ENCODE results near the gene PRDM7. TPM values are rescaled to one million over a fixed set of nuclear protein-coding genes. Genes with fewer than 3 reads are reported as not detected.

PRDM7 gene
- total RNA-seq, 1 donor from 2014 or later = not detected

DNA sequence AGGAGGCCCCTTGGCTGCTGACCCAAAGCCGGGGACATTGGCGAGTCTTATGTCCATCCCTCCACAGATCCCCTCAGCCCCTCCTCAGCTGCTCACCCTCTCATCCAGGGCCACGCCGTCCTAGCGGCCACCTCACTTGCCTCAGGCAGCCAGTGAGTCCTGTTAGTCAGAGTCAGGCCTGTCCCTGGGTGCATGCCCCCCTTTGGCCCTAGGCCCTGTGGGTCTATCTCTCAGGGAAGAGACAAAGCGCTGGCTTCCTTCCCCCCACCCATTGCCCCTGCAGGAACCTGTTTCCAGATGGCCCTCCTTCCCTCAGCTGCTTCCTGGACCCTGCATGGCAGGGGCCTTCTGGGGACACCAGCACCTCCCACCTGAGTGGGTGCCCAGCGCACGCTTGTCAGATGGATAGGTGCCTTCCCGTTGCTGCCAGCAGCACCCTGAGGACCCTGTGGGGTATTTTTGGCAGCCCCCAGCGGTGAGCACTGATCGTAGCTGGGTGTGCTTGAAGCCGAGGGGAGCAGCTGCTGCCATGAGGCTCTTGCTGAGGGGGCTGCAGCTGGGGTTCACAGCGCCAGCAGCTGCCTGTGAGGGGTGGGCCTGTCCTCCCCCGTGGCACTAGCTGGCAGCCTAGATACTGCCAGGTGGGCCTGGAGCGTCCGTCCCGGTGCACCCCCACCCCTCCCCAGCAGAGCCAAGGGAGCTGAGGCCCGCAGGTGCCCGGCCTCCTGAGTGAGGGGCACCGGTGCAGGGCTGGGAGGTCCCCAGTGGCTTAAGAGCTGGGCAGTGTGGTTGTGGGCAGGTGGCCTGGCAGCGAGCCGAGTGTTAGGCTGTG, 66.2 kb downstream of the PRDM7 start:
- Histone ChIP-seq H4K20me1 (ENCODE audit: insufficient read depth, low read length) (no peaks in the 10 kb centered on the region), H3K27ac (ENCODE audit: low read depth, low read length) (no peak overlapping the region), H3K9me3 (ENCODE audit: insufficient read depth, low read depth, low read length) (no peaks in the 10 kb centered on the region), H3K4me1 (ENCODE audit: insufficient read depth, low read length) (peaks cover 6% of the 10 kb centered on the region), H3K27me3 (ENCODE audit: insufficient read depth, low read length) (no peaks in the 10 kb centered on the region), H2AFZ (ENCODE audit: low read depth, low read length) (no peak overlapping the region), H3K79me2 (ENCODE audit: insufficient read depth, low read length) (no peaks in the 10 kb centered on the region), H3K4me2 (ENCODE audit: low read length) (no peak overlapping the region), H3K36me3 (ENCODE audit: insufficient read depth, low read length) (no peaks in the 10 kb centered on the region), H3K9ac (ENCODE audit: low read length) (no peak overlapping the region), H3K4me3 (ENCODE audit: insufficient read depth, low read depth, low read length) (no peak overlapping the region)
- Mint-ChIP-seq H3K4me1 (ENCODE audit: low read depth, unreplicated experiment) (peaks cover 4% of the 10 kb centered on the region), H3K36me3 (ENCODE audit: low read depth, unreplicated experiment) (peaks cover 2% of the 10 kb centered on the region), H3K27me3 (ENCODE audit: low read depth, unreplicated experiment) (no peaks in the 10 kb centered on the region), H3K9me3 (ENCODE audit: unreplicated experiment) (no peaks in the 10 kb centered on the region), H3K4me3 (ENCODE audit: unreplicated experiment) (no peak overlapping the region), H3K27ac (ENCODE audit: unreplicated experiment) (no peak overlapping the region)
- TF ChIP-seq EZH2 (IDR thresholded peaks at IDR 0.05; ENCODE audit: insufficient read depth, low read length) = no peak
- TF ChIP-seq, protein P1, sequence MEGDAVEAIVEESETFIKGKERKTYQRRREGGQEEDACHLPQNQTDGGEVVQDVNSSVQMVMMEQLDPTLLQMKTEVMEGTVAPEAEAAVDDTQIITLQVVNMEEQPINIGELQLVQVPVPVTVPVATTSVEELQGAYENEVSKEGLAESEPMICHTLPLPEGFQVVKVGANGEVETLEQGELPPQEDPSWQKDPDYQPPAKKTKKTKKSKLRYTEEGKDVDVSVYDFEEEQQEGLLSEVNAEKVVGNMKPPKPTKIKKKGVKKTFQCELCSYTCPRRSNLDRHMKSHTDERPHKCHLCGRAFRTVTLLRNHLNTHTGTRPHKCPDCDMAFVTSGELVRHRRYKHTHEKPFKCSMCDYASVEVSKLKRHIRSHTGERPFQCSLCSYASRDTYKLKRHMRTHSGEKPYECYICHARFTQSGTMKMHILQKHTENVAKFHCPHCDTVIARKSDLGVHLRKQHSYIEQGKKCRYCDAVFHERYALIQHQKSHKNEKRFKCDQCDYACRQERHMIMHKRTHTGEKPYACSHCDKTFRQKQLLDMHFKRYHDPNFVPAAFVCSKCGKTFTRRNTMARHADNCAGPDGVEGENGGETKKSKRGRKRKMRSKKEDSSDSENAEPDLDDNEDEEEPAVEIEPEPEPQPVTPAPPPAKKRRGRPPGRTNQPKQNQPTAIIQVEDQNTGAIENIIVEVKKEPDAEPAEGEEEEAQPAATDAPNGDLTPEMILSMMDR (IDR thresholded peaks at IDR 0.05; ENCODE audit: insufficient read depth, low read depth, low read length) = no peak
- DNase-seq (ENCODE audit: low read depth) = no peak
- no peak for FAIRE-seq

DNA sequence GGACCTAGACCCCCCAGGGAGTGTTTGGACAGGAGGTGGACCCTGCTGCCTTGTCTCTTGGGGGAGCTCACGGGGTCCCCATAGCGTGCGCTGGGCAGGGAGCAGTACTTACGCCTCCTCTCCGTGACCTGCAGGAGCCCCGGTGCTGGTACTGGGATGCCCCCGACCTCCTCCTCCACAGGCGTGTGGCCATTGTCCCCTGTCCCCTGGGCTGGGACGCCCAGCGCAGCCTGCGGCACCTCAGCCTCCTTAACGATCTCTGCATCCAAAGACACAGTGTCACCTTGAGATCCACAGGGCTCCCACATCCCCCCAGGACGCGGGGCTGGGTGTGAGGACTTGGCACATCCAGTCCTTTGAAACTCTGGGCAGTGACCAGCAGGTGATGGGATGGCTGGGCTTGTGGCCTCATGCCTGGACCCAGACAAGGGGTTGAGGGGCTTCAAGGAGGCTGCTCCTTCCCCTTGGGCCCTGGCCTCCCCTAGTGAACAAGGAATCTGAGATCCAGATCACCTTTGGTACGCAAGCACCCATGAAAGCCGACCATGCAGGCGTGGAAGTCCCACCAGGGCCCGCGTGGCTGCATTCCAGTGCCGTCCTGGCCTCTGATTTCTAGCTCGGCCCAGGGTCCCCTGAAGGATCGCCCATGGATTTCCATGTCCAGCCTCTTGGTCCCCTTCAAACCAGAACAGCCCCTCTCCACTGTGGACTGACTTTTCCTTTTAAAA, 67.8 kb downstream of the PRDM7 start:
- Histone ChIP-seq H3K4me3 (ENCODE audit: insufficient read depth, low read depth, low read length) (no peak overlapping the region), H3K27ac (ENCODE audit: low read depth, low read length) (no peak overlapping the region), H4K20me1 (ENCODE audit: insufficient read depth, low read length) (no peaks in the 10 kb centered on the region), H3K9me3 (ENCODE audit: insufficient read depth, low read depth, low read length) (no peaks in the 10 kb centered on the region), H3K4me1 (ENCODE audit: insufficient read depth, low read length) (peaks cover 2% of the 10 kb centered on the region), H3K4me2 (ENCODE audit: low read length) (peak overlapping the region; percentile 4), H3K9ac (ENCODE audit: low read length) (no peak overlapping the region), H3K79me2 (ENCODE audit: insufficient read depth, low read length) (no peaks in the 10 kb centered on the region), H3K27me3 (ENCODE audit: insufficient read depth, low read length) (no peaks in the 10 kb centered on the region), H2AFZ (ENCODE audit: low read depth, low read length) (no peak overlapping the region), H3K36me3 (ENCODE audit: insufficient read depth, low read length) (no peaks in the 10 kb centered on the region)
- no peaks in the 10 kb centered on the region for H3K9me3 Mint-ChIP-seq (ENCODE audit: unreplicated experiment)
- FAIRE-seq = no peak
- TF ChIP-seq, protein P1 (IDR thresholded peaks at IDR 0.05; ENCODE audit: insufficient read depth, low read depth, low read length) = no peak
- TF ChIP-seq EZH2 (IDR thresholded peaks at IDR 0.05; ENCODE audit: insufficient read depth, low read length) = no peak
- H3K4me1 Mint-ChIP-seq (ENCODE audit: low read depth, unreplicated experiment) = no peaks in the 10 kb centered on the region
- no peak for DNase-seq (ENCODE audit: low read depth)
- no peak overlapping the region for H3K27ac Mint-ChIP-seq (ENCODE audit: unreplicated experiment)
- no peaks in the 10 kb centered on the region for H3K27me3 Mint-ChIP-seq (ENCODE audit: low read depth, unreplicated experiment)
- H3K36me3 Mint-ChIP-seq (ENCODE audit: low read depth, unreplicated experiment) = peaks cover 2% of the 10 kb centered on the region
- no peak overlapping the region for H3K4me3 Mint-ChIP-seq (ENCODE audit: unreplicated experiment)
